DOHH2 (cell line): ENCODE measurements around the gene TSSK1B.

Experiments used
- H3F3A ChIP-seq: fragments of 200-600 bp; sonication (generic), shearing (Covaris generic); 2 replicates; pipeline ENCODE4 v1.6.0; 2016; ENCODE audit warnings: antibody characterized with exemption, mild to moderate bottlenecking; ENCODE audit not compliant: control insufficient read depth, insufficient read depth
- H3K27ac ChIP-seq: fragments of 200-600 bp; sonication (generic); 2 replicates; pipeline ENCODE4 v1.5.1; 2014; ENCODE audit warnings: low read depth, mild to moderate bottlenecking, low read length, moderate library complexity
- H3K27me3 ChIP-seq: fragments of 200-600 bp; sonication (generic); 2 replicates; pipeline ENCODE4 v1.6.1; 2014; ENCODE audit warnings: mild to moderate bottlenecking, low read length, mixed read lengths; ENCODE audit not compliant: control insufficient read depth
- H3K36me3 ChIP-seq: fragments of 200-600 bp; sonication (generic); 2 replicates; pipeline ENCODE4 v1.6.1; 2014; ENCODE audit warnings: mild to moderate bottlenecking, low read length, moderate library complexity, mixed read lengths; ENCODE audit not compliant: control insufficient read depth
- H3K4me1 ChIP-seq: fragments of 200-600 bp; sonication (generic); 2 replicates; pipeline ENCODE4 v1.6.1; 2014; ENCODE audit warnings: mild to moderate bottlenecking, low read length, mixed read lengths; ENCODE audit not compliant: control insufficient read depth
- H3K4me2 ChIP-seq: fragments of 200-600 bp; sonication (generic); 2 replicates; pipeline ENCODE4 v1.6.0; 2014; ENCODE audit warnings: mild to moderate bottlenecking, low read length, moderate library complexity
- H3K4me3 ChIP-seq: fragments of 200-600 bp; sonication (generic); 2 replicates; pipeline ENCODE4 v1.5.1; 2014; ENCODE audit warnings: mild to moderate bottlenecking, low read length, mixed read lengths
- H3K79me2 ChIP-seq: fragments of 200-600 bp; sonication (generic); 2 replicates; pipeline ENCODE4 v1.6.1; 2014; ENCODE audit warnings: mild to moderate bottlenecking, low read length, mixed read lengths; ENCODE audit not compliant: control insufficient read depth
- H3K9me2 ChIP-seq: fragments of 200-600 bp; sonication (generic); replicated peaks from 2 replicates; pipeline ENCODE4 v1.6.1; 2014; ENCODE audit warnings: mild to moderate bottlenecking, low read length, mixed read lengths; ENCODE audit not compliant: control insufficient read depth
- H3K9me3 ChIP-seq: fragments of 200-600 bp; sonication (generic); 2 replicates; pipeline ENCODE4 v1.6.1; 2014; ENCODE audit warnings: antibody characterized with exemption, low read length, mixed read lengths; ENCODE audit not compliant: control insufficient read depth, insufficient read depth
- H4K20me1 ChIP-seq: fragments of 200-600 bp; sonication (generic); 2 replicates; pipeline ENCODE4 v1.6.0; 2014; ENCODE audit warnings: low read depth, mild to moderate bottlenecking, antibody characterized with exemption, low read length, moderate library complexity; ENCODE audit not compliant: control insufficient read depth, insufficient read depth
- EZH2phosphoT487 ChIP-seq: fragments of 200-600 bp; sonication (generic); IDR thresholded peaks from 2 replicates; pipeline ENCODE4 v1.6.1; 2017; ENCODE audit warnings: borderline replicate concordance, mild to moderate bottlenecking, antibody characterized with exemption, low read length, moderate library complexity, mixed read lengths
- TF ChIP-seq, protein P1 (sequence below): fragments of 200-600 bp; sonication (generic); IDR thresholded peaks from one replicate; pipeline ENCODE4 v1.5.1; 2014; ENCODE audit warnings: antibody characterized with exemption, mild to moderate bottlenecking, low read depth, low read length; ENCODE audit not compliant: poor library complexity, severe bottlenecking

Gene TSSK1B

DNA sequence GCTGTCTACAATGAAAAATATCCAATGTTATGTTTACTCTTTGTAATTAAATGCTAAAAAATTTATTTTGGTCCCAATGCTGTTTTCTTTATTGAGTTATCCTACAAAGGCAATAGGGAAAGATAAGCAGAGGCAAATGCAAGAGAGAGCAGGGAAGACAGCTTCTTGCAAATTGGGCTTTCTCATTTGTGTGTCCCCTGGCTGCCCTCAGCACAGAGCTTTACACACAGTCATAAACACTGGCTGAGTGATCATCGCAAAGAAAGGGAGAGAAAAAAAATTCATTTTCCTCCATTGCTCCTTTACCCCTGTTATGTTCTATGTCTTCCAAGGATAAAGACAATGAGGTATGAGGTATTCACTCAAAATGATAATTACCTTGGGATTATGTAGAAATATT is 2.3 kb upstream of the TSSK1B start:
- Histone ChIP-seq H4K20me1 (no peaks in the 10 kb centered on the region), H3K36me3 (no peaks in the 10 kb centered on the region), H3F3A (no peaks in the 10 kb centered on the region), H3K4me2 (no peak overlapping the region), H3K27ac (no peak overlapping the region), H3K27me3 (no peaks in the 10 kb centered on the region), H3K9me3 (no peaks in the 10 kb centered on the region), H3K4me3 (no peak overlapping the region), H3K79me2 (no peaks in the 10 kb centered on the region), H3K4me1 (no peaks in the 10 kb centered on the region), H3K9me2 (no peaks in the 10 kb centered on the region)
- no peak for TF ChIP-seq EZH2phosphoT487
- TF ChIP-seq, protein P1, sequence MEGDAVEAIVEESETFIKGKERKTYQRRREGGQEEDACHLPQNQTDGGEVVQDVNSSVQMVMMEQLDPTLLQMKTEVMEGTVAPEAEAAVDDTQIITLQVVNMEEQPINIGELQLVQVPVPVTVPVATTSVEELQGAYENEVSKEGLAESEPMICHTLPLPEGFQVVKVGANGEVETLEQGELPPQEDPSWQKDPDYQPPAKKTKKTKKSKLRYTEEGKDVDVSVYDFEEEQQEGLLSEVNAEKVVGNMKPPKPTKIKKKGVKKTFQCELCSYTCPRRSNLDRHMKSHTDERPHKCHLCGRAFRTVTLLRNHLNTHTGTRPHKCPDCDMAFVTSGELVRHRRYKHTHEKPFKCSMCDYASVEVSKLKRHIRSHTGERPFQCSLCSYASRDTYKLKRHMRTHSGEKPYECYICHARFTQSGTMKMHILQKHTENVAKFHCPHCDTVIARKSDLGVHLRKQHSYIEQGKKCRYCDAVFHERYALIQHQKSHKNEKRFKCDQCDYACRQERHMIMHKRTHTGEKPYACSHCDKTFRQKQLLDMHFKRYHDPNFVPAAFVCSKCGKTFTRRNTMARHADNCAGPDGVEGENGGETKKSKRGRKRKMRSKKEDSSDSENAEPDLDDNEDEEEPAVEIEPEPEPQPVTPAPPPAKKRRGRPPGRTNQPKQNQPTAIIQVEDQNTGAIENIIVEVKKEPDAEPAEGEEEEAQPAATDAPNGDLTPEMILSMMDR, result no peak

DNA sequence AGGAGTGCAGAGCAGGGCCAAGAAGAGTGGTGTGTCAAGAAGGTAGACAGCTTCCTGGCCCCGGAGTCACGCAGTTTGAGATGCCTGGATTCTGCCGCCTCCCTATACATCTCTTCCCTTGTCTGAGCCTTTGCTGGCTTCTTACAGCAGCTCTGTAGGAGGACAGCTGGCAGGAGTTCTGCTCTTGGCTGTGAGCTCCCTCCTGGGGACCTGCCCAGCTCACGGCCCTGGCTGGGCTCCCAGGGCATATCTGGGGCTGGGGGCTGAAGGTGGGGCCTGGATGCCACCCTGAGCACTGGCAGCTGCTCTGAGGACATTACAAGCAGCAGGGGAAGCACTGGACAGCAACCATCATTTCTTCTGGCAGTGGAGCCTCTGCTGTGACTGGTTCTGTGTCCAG is 786 bp upstream of the TSSK1B start:
- H3K9me3 ChIP-seq, result no peaks in the 10 kb centered on the region

DNA sequence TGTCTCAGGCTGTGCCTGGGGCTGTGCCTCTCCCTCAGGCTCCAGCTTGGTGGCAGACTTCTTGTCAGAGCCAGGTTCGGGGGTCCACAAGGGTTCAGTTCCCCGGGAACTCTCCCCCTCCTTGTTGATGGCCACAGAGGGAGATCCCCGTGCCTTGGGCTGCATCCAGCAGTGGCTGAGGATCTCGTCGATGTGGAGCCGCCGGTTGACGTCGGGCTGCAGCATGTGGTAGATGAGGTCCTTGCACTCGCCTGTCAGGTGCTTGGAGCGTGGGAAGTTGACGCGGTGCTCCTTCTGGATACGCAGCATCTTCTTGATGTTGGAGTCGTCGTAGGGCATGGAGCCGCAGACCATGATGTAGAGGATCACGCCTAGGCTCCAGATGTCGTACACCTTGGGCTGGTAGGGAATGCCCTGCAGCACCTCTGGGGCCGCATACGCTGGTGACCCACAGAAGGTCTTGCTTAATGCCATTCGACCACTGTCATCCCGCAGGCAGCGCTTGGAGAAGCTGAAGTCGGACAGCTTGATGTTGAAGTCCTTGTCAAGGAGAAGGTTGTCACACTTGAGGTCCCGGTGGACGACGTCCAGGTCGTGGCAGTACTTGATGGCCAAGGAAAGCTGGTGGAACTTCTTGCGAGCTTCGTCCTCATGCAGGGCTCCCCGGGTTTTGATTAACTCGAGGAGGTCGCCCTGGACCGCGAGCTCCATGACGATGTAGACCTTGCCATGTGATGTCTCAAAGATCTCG is 752 bp downstream of the TSSK1B start:
- TF ChIP-seq, protein P1, result no peak
- Histone ChIP-seq H3K4me1 (no peaks in the 10 kb centered on the region), H3K4me3 (no peak overlapping the region), H3K36me3 (no peaks in the 10 kb centered on the region), H3K27ac (no peak overlapping the region), H3F3A (no peaks in the 10 kb centered on the region), H3K4me2 (no peak overlapping the region), H3K9me3 (no peaks in the 10 kb centered on the region), H4K20me1 (no peaks in the 10 kb centered on the region), H3K27me3 (no peaks in the 10 kb centered on the region), H3K79me2 (no peaks in the 10 kb centered on the region), H3K9me2 (no peaks in the 10 kb centered on the region)

More for the DNA sequence above, 786 bp upstream of the TSSK1B start:
- H3K79me2 ChIP-seq, result no peaks in the 10 kb centered on the region
- no peaks in the 10 kb centered on the region for H3K4me1 ChIP-seq
- H4K20me1 ChIP-seq, result no peaks in the 10 kb centered on the region
- no peaks in the 10 kb centered on the region for H3F3A ChIP-seq
- no peaks in the 10 kb centered on the region for H3K36me3 ChIP-seq
- TF ChIP-seq EZH2phosphoT487, result no peak
- TF ChIP-seq, protein P1, result no peak
- H3K27me3 ChIP-seq, result no peaks in the 10 kb centered on the region
- no peak overlapping the region for H3K4me2 ChIP-seq
- H3K9me2 ChIP-seq, result no peaks in the 10 kb centered on the region
- no peak overlapping the region for H3K27ac ChIP-seq
- H3K4me3 ChIP-seq, result no peak overlapping the region
